Embryonic facial prominence (tissue), 1 donor: ENCODE data around the gene CDYL.
"Not testable (repeated sequence)": the region's sequence is repeated elsewhere in the genome, so short reads cannot be mapped to it uniquely, and the experiment has no call there.

Experiments used
- DNase-seq: peaks from one replicate; pipeline ENCODE4 v3.0.0-alpha.2; 2016; ENCODE audit errors: extremely low spot score

CDYL gene

GRCh38 chr6:4844108-4844507 is 67.9 kb downstream of the CDYL start:
- no peak for DNase-seq

- no peak for DNase-seq
Observed at GRCh38 chr6:4846387-4846786, 70.2 kb downstream of the CDYL start.

- DNase-seq = no peak
Observed at GRCh38 chr6:4848382-4849068, 72.3 kb downstream of the CDYL start.

GRCh38 chr6:4849226-4850022 is 73.2 kb downstream of the CDYL start:
- DNase-seq = no peak

GRCh38 chr6:4851035-4851434 is 74.8 kb downstream of the CDYL start:
- DNase-seq = no peak

- not testable (repeated sequence) for DNase-seq
Observed at GRCh38 chr6:4852186-4852585, 76.0 kb downstream of the CDYL start.

GRCh38 chr6:4852938-4853337 is 76.7 kb downstream of the CDYL start:
- DNase-seq = no peak

- no peak for DNase-seq
Observed at GRCh38 chr6:4853349-4853748, 77.1 kb downstream of the CDYL start.

- no peak for DNase-seq
Observed at GRCh38 chr6:4853782-4854511, 77.7 kb downstream of the CDYL start.

- no peak for DNase-seq
Observed at GRCh38 chr6:4856785-4857184, 80.6 kb downstream of the CDYL start.

- DNase-seq = no peak
Observed at GRCh38 chr6:4858194-4859015, 82.2 kb downstream of the CDYL start.

GRCh38 chr6:4860387-4860786 is 84.2 kb downstream of the CDYL start:
- DNase-seq = no peak

- no peak for DNase-seq
Observed at GRCh38 chr6:4861564-4861963, 85.4 kb downstream of the CDYL start.

GRCh38 chr6:4864519-4864918 is 88.3 kb downstream of the CDYL start:
- no peak for DNase-seq

GRCh38 chr6:4865006-4865405 is 88.8 kb downstream of the CDYL start:
- not testable (repeated sequence) for DNase-seq

- no peak for DNase-seq
Observed at GRCh38 chr6:4870821-4871494, 94.8 kb downstream of the CDYL start.

GRCh38 chr6:4871825-4872224 is 95.6 kb downstream of the CDYL start:
- no peak for DNase-seq

GRCh38 chr6:4872841-4873240 is 96.6 kb downstream of the CDYL start:
- DNase-seq = no peak

GRCh38 chr6:4873928-4874327 is 97.7 kb downstream of the CDYL start:
- DNase-seq = no peak

GRCh38 chr6:4879741-4880275 is 103.6 kb downstream of the CDYL start:
- DNase-seq = no peak

GRCh38 chr6:4880363-4880762 is 104.2 kb downstream of the CDYL start:
- no peak for DNase-seq
